Osteoblast (primary cell): ENCODE data around the gene C3orf70. TPM values are rescaled to one million over a fixed set of nuclear protein-coding genes. Genes with fewer than 3 reads are reported as not detected.

Experiments
- DNase-seq: peaks from one replicate; pipeline ENCODE4 v3.0.0; 2011; ENCODE audit warnings: low spot score, mixed read lengths; ENCODE audit not compliant: insufficient read length; ENCODE audit errors: missing footprints
- H2AFZ ChIP-seq: 2 replicates; pipeline ENCODE4 v1.6.0; 2011; ENCODE audit warnings: mild to moderate bottlenecking, low read length
- H3K27ac ChIP-seq: 2 replicates; pipeline ENCODE4 v1.5.1; 2011; ENCODE audit warnings: mild to moderate bottlenecking, low read depth, low read length, moderate library complexity
- H3K27me3 ChIP-seq: 2 replicates; pipeline ENCODE4 v1.6.0; 2012; ENCODE audit warnings: mild to moderate bottlenecking, control low read depth, inconsistent platforms, low read length, moderate library complexity; ENCODE audit not compliant: insufficient read depth
- H3K36me3 ChIP-seq: 2 replicates; pipeline ENCODE4 v1.5.1; 2011; ENCODE audit warnings: mild to moderate bottlenecking, low read length, control low read depth, moderate library complexity; ENCODE audit not compliant: insufficient read depth
- H3K4me1 ChIP-seq: 2 replicates; pipeline ENCODE4 v1.5.1; 2011; ENCODE audit warnings: mild to moderate bottlenecking, low read length, control low read depth, moderate library complexity; ENCODE audit not compliant: insufficient read depth
- H3K4me2 ChIP-seq: 2 replicates; pipeline ENCODE4 v1.6.0; 2011; ENCODE audit warnings: mild to moderate bottlenecking, low read length; ENCODE audit not compliant: insufficient read depth
- H3K4me3 ChIP-seq: fragments of 200-600 bp; sonication (generic); 3 replicates; pipeline ENCODE4 v1.5.1; 2012; ENCODE audit warnings: mild to moderate bottlenecking, low read length, inconsistent platforms; ENCODE audit not compliant: insufficient read depth
- H3K79me2 ChIP-seq: 2 replicates; pipeline ENCODE4 v1.6.0; 2012; ENCODE audit warnings: mild to moderate bottlenecking, low read length, control low read depth, inconsistent platforms; ENCODE audit not compliant: insufficient read depth
- H3K9me3 ChIP-seq: 2 replicates; pipeline ENCODE4 v1.5.1; 2011; ENCODE audit warnings: low read depth, low read length, control low read depth
- H4K20me1 ChIP-seq: 2 replicates; pipeline ENCODE4 v1.6.0; 2012; ENCODE audit warnings: mild to moderate bottlenecking, low read length, control low read depth; ENCODE audit not compliant: insufficient read depth
- CTCF ChIP-seq: IDR thresholded peaks from 2 replicates; pipeline ENCODE4 v1.5.1; 2011; ENCODE audit warnings: mild to moderate bottlenecking, low read depth, low read length, moderate library complexity; ENCODE audit errors: extremely low read depth
- total RNA-seq: library from RNA; depleted of rRNA; stranded (reverse); fragments of >200 nt; gene quantifications from 2 replicates; pipeline ENCODE4 v1.2.3, GENCODE V29; 2012

Gene C3orf70
- total RNA-seq, 1 donor, result 1.4 TPM

DNA sequence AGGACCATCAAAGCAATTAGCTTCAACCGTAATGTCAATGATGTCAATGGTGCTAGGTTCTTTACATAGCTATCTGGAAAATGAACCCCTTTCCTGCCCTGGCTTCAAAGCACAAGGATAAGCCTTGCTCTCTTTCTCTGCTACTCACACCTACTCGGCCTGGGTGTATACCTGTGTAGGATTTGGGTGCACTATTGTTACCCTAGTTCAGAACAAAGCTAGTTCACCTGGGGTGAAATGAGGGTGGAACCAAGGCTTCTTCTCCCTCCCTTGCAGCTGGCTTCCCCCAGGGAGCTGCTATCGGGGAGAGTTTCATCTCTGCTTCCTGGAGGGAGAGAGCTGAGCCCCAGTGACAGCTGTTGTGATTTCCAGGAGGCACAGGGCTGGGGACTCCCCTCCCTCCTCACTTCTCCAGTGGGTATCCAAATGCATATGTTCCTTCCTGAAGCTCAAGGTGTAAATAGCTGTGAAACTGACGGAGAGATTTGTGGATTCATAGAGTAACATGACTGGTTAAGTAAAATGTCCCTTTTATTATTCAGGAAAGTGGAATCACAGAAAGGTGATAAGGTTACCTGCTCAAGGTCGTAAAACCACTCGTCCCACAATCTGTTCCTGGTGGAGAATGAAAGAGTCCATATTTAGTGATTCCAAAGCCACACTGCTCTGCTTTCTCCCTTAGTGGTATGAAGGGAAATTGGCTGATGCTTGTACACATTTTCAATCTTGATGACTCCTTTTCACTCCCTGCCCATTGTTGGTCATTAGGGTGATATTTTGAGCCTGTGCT lies 11.8 kb upstream of the C3orf70 start:
- Histone ChIP-seq H3K27ac (no peak overlapping the region), H3K9me3 (no peaks in the 10 kb centered on the region), H3K4me1 (no peaks in the 10 kb centered on the region), H4K20me1 (no peaks in the 10 kb centered on the region), H3K27me3 (peaks cover 11% of the 10 kb centered on the region), H3K79me2 (no peaks in the 10 kb centered on the region), H3K4me3 (no peak overlapping the region), H3K36me3 (no peaks in the 10 kb centered on the region), H2AFZ (no peak overlapping the region), H3K4me2 (no peak overlapping the region)
- TF ChIP-seq CTCF, result no peak
- DNase-seq, result no peak

DNA sequence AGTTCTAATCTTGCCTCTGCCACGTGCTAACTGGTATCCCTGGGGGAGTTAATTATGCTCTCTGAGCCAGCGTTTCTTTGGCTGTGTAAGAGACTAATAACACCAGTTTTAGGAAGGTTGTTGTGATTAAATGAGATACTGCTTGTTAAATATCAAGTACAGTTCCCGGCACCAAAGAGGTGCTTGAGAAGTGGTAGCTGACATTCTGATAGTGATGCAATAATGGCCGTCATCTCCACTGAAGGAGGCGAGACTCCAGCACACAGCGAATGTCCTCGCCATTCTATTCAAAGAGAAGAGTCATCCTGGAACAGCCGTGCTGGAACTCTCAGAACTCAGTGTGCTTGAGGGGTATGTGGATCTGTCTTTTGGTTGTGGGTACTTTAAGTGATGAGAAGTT lies 9.8 kb upstream of the C3orf70 start:
- TF ChIP-seq CTCF, result no peak
- no peaks in the 10 kb centered on the region for H3K4me1 ChIP-seq

DNA sequence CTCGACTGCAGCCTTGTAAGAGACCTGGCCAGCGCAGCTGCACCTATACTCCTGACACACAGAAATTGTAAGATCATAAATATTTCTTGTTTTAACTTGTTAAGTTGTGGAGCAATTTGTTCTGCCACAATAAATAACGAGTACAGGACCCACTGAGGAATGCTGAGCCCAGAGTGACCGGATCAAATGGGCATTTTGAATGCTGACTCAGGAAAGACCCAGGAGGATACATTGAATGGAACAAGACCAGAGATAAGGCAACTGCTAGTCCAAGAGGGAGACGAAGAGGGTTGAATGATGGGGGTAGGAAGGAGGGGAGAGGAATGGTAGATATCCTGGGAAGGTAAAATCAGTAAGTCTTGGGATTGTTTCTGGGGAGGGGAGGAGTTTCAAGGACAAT lies 8.9 kb upstream of the C3orf70 start:
- H3K9me3 ChIP-seq, result no peaks in the 10 kb centered on the region
- peaks cover 18% of the 10 kb centered on the region for H3K27me3 ChIP-seq
- H3K4me1 ChIP-seq, result no peaks in the 10 kb centered on the region

More for the DNA sequence above, 9.8 kb upstream of the C3orf70 start:
- no peak for DNase-seq
- Histone ChIP-seq H3K36me3 (no peaks in the 10 kb centered on the region), H3K27me3 (peaks cover 18% of the 10 kb centered on the region), H4K20me1 (no peaks in the 10 kb centered on the region), H3K79me2 (no peaks in the 10 kb centered on the region), H3K4me3 (no peak overlapping the region), H3K27ac (no peak overlapping the region), H2AFZ (no peak overlapping the region), H3K9me3 (no peaks in the 10 kb centered on the region), H3K4me2 (no peak overlapping the region)

More for the DNA sequence above, 8.9 kb upstream of the C3orf70 start:
- H3K27ac ChIP-seq, result no peak overlapping the region
- no peak for TF ChIP-seq CTCF
- DNase-seq, result no peak
- H3K4me2 ChIP-seq, result no peak overlapping the region
- no peaks in the 10 kb centered on the region for H4K20me1 ChIP-seq
- H2AFZ ChIP-seq, result no peak overlapping the region
- no peaks in the 10 kb centered on the region for H3K36me3 ChIP-seq
- H3K4me3 ChIP-seq, result no peak overlapping the region
- no peaks in the 10 kb centered on the region for H3K79me2 ChIP-seq
